PC-3 (cell line): ENCODE measurements around the gene TRIM40.

ENCODE experiments used
- EZH2 ChIP-seq: fragments of 300-600 bp; sonication (generic); IDR thresholded peaks from one replicate; pipeline ENCODE4 v1.6.1; 2017; ENCODE audit warnings: antibody characterized with exemption, mild to moderate bottlenecking, low read length; ENCODE audit not compliant: unreplicated experiment
- EZH2phosphoT487 ChIP-seq: fragments of 300-600 bp; sonication (generic); IDR thresholded peaks from 2 replicates; pipeline ENCODE4 v1.6.1; 2018; ENCODE audit warnings: mild to moderate bottlenecking, antibody characterized with exemption, low read length, borderline replicate concordance
- TF ChIP-seq, protein P1 (sequence below): fragments of 300-600 bp; sonication (generic); conservative IDR thresholded peaks from 2 replicates; pipeline ENCODE4 v1.5.1; 2017; ENCODE audit warnings: antibody characterized with exemption, low read depth, mild to moderate bottlenecking, low read length

DNA sequence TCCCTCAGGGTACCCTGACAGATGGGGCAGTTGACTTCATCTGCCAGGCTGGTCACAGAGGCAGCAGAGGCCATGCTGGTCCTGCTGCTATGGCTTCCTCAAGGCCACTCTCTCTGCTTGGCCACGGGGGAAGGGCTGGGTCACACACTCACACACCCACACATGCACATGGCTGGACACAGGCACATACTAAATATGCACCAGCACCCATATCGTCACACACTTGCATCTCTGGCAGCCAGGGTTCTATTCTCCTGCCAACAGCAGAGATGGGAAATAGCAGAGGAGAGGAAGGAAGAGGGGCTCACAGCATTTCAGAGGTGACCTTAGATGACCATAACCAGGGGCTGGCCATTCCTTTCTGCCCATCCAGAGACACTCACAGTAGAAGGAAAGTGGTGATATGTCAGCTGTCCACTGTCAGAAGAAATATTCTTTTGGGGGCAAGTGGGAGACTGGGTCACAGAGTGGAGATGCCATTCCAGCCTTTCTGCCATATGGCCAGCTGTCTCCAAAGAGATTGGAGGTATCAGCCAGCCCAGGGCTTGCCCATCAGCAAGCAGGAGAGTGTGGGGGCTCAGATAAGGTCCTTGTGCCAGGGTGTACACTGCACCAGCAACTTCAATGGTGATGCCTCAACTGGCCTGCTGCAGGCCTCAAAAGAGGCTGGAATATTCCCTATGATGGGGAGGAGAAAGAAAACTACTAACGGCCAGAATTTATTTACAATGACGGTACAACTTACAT lies 25.0 kb downstream of the TRIM40 start, which contains the start of gene TRIM10:
- TF ChIP-seq, protein P1, sequence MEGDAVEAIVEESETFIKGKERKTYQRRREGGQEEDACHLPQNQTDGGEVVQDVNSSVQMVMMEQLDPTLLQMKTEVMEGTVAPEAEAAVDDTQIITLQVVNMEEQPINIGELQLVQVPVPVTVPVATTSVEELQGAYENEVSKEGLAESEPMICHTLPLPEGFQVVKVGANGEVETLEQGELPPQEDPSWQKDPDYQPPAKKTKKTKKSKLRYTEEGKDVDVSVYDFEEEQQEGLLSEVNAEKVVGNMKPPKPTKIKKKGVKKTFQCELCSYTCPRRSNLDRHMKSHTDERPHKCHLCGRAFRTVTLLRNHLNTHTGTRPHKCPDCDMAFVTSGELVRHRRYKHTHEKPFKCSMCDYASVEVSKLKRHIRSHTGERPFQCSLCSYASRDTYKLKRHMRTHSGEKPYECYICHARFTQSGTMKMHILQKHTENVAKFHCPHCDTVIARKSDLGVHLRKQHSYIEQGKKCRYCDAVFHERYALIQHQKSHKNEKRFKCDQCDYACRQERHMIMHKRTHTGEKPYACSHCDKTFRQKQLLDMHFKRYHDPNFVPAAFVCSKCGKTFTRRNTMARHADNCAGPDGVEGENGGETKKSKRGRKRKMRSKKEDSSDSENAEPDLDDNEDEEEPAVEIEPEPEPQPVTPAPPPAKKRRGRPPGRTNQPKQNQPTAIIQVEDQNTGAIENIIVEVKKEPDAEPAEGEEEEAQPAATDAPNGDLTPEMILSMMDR, result no peak
- TF ChIP-seq EZH2, result no peak
- no peak for TF ChIP-seq EZH2phosphoT487
